Spleen (tissue), 7 donors: Measurements from ENCODE around the gene KISS1R.

Experiments used
- POLR2A ChIP-seq, 3 donors: fragments of 450-650 bp; IDR thresholded peaks; one replicate each; pipeline ENCODE4 v1.5.1; 2017; ENCODE audit warnings: antibody characterized with exemption in 3 of 3, mild to moderate bottlenecking in 1 of 3
- POLR2AphosphoS5 ChIP-seq, 3 donors: sonication (generic); formaldehyde crosslinking; IDR thresholded peaks; one replicate each; pipeline ENCODE4 v1.5.1; 2017; ENCODE audit warnings: antibody characterized with exemption in 3 of 3
- TF ChIP-seq, protein P1 (sequence below), 11 experiments: fragments of 200-600 bp in 7 of 11; fragments of 450-650 bp in 4 of 11; sonication (generic) in 4 of 11; IDR thresholded peaks in 8 of 11; conservative IDR thresholded peaks in 3 of 11; 1 replicate in 7 of 11; 2 replicates in 4 of 11; pipeline versions ENCODE4 v1.4.0 to v1.8.0; 2016 to 2021; ENCODE audit warnings: antibody characterized with exemption in 11 of 11, inconsistent platforms in 4 of 11, mild to moderate bottlenecking in 1 of 11
- donor health status: DM: no; HTN: no; CAD: no; lungs with moderate emphysema.
- donor health status: DM: no; HTN: no; CAD: no.
- donor health status: DM: no; HTN: no; CAD: no.

DNA sequence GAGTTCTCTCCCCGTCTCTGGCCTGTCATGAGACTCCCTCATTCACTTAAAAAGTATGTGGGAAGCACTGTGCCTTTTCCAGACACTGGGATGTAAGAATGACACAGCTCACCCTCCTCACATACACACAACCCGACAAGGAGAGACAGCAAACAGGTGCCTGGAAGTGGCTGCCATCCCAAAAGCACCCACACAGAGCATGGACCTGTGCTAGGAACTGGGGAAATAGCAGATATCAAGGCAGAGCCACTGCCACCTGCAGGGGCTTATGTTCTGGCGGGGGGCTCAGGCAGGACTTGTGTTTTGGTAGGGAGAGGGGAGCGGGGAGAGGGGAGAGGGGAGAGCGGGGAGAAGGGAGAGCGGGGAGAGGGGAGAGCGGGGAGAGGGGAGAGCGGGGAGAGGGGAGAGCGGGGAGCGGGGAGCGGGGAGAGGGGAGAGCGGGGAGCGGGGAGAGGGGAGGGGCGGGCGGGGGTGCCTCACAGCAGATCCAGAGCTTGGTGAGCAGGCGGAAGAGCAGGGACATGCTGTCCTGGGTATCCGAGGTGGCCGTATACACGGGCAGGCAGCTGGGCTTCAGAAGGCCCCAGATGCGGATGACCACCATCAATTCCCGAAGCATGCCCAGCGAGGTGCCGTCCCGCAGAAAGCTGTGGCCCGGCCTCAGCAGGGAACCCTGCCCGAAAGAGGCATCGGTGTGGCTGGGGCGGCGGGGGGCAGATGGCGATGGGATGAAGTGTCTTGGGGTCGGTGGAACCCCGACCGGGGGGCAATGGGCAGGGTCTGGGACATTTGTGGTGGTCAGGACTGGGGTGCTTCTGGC lies 45.5 kb upstream of the KISS1R start:
- TF ChIP-seq, protein P1, sequence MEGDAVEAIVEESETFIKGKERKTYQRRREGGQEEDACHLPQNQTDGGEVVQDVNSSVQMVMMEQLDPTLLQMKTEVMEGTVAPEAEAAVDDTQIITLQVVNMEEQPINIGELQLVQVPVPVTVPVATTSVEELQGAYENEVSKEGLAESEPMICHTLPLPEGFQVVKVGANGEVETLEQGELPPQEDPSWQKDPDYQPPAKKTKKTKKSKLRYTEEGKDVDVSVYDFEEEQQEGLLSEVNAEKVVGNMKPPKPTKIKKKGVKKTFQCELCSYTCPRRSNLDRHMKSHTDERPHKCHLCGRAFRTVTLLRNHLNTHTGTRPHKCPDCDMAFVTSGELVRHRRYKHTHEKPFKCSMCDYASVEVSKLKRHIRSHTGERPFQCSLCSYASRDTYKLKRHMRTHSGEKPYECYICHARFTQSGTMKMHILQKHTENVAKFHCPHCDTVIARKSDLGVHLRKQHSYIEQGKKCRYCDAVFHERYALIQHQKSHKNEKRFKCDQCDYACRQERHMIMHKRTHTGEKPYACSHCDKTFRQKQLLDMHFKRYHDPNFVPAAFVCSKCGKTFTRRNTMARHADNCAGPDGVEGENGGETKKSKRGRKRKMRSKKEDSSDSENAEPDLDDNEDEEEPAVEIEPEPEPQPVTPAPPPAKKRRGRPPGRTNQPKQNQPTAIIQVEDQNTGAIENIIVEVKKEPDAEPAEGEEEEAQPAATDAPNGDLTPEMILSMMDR (IDR thresholded peaks at IDR 0.05 in 8 of 11, conservative IDR thresholded peaks at IDR 0.05 in 3 of 11): no peak
- TF ChIP-seq POLR2A (IDR thresholded peaks at IDR 0.05) (no peak), POLR2AphosphoS5 (IDR thresholded peaks at IDR 0.05) (peak in 1 of 3 donors; percentile 9)
